K562 (cell line): ENCODE measurements around the gene SEBOX. TPM values are rescaled to one million over a fixed set of nuclear protein-coding genes. Genes with fewer than 3 reads are reported as not detected.
A peak's percentile ranks its signal among the peaks of the same experiment; 100 is the strongest.

Experiments used
- ATF7 ChIP-seq: fragments of 450-650 bp; IDR thresholded peaks from 2 replicates; pipeline ENCODE4 v1.7.1; 2014; ENCODE audit warnings: mild to moderate bottlenecking, moderate library complexity
- EP400 ChIP-seq: fragments of 450-650 bp; IDR thresholded peaks from 2 replicates; pipeline ENCODE4 v1.6.1; 2017; ENCODE audit warnings: antibody characterized with exemption, mild to moderate bottlenecking, moderate library complexity
- ESRRB ChIP-seq: fragments of 250-450 bp; sonication (Bioruptor Pico); IDR thresholded peaks from 2 replicates; pipeline ENCODE4 v1.5.0; 2020; ENCODE audit warnings: mild to moderate bottlenecking, moderate library complexity, borderline replicate concordance
- FIP1L1 ChIP-seq: fragments of 200-400 bp; formaldehyde crosslinking; IDR thresholded peaks from 2 replicates; pipeline ENCODE4 v1.6.1; 2018; ENCODE audit warnings: mild to moderate bottlenecking, low read depth, low read length; ENCODE audit not compliant: poor library complexity, severe bottlenecking
- GATAD2B ChIP-seq: fragments of 450-650 bp; IDR thresholded peaks from 2 replicates; pipeline ENCODE4 v1.6.1; 2017; ENCODE audit warnings: mild to moderate bottlenecking, borderline replicate concordance
- L3MBTL2 ChIP-seq: fragments of 450-650 bp; IDR thresholded peaks from 2 replicates; pipeline ENCODE4 v1.6.1; 2016; ENCODE audit warnings: mild to moderate bottlenecking, moderate library complexity
- NUFIP1 ChIP-seq: fragments of 450-650 bp; IDR thresholded peaks from 2 replicates; pipeline ENCODE4 v1.6.1; 2018; ENCODE audit not compliant: partially characterized antibody
- PHB ChIP-seq: fragments of 250-450 bp; sonication (Bioruptor Pico); IDR thresholded peaks from 2 replicates; pipeline ENCODE4 v1.5.0; 2021
- PHF20 ChIP-seq: fragments of 450-650 bp; IDR thresholded peaks from 2 replicates; pipeline ENCODE4 v1.6.1; 2018; ENCODE audit not compliant: partially characterized antibody
- RBFOX2 ChIP-seq: fragments of 200-400 bp; formaldehyde crosslinking; IDR thresholded peaks from 2 replicates; pipeline ENCODE4 v1.6.1; 2017; ENCODE audit warnings: low read depth, mild to moderate bottlenecking, low read length, moderate library complexity
- RBM14 ChIP-seq: fragments of 200-400 bp; formaldehyde crosslinking; IDR thresholded peaks from 2 replicates; pipeline ENCODE4 v1.6.1; 2018; ENCODE audit warnings: low read depth, mild to moderate bottlenecking, low read length, moderate library complexity, borderline replicate concordance; ENCODE audit not compliant: insufficient read depth
- ZNF324 ChIP-seq: fragments of 250-450 bp; sonication (Bioruptor Pico); IDR thresholded peaks from 2 replicates; pipeline ENCODE4 v1.4.0; 2020; ENCODE audit warnings: mild to moderate bottlenecking
- ZNF57 ChIP-seq: fragments of 450-650 bp; formaldehyde crosslinking; IDR thresholded peaks from 2 replicates; pipeline ENCODE4 v1.4.0; 2020; ENCODE audit warnings: mild to moderate bottlenecking, moderate library complexity
- polyA plus RNA-seq, 8 experiments: library from polyadenylated mRNA; depleted of rRNA in 4 of 8; stranded (reverse) in 5 of 8; unstranded in 3 of 8; fragments of >200 nt; fragmentation: Nextera tagmentation in 2 of 8; fragmentation: Illumina TruSeq in 1 of 8; extraction: Ambion mirVana in 2 of 8; extraction: Trizol in 1 of 8; gene quantifications; 2 replicates each; pipeline versions ENCODE4 v1.2.1 to v1.2.3, GENCODE V29; 2011 to 2014; ENCODE audit warnings: inconsistent platforms in 1 of 8, missing spikeins in 1 of 8
- total RNA-seq, 7 experiments: library from RNA; depleted of rRNA in 6 of 7; stranded (reverse); fragments of >200 nt in 6 of 7; fragmentation: Illumina TruSeq in 2 of 7; extraction: Trizol in 2 of 7; gene quantifications; 2 replicates each; pipeline versions ENCODE4 v1.2.1 to v1.2.3, GENCODE V29; 2011 to 2021; ENCODE audit warnings: low replicate concordance in 1 of 7
- TF ChIP-seq, protein P1 (sequence below): fragments of 450-650 bp; IDR thresholded peaks from 2 replicates; pipeline ENCODE4 v1.6.1; 2017; ENCODE audit warnings: antibody characterized with exemption, mild to moderate bottlenecking
- TF ChIP-seq, protein P2 (sequence below): fragments of 450-650 bp; formaldehyde crosslinking; IDR thresholded peaks from 2 replicates; pipeline ENCODE4 v1.4.0; 2020; ENCODE audit warnings: mild to moderate bottlenecking, mixed read lengths
- TF ChIP-seq, protein P3 (sequence below): fragments of 450-650 bp; IDR thresholded peaks from 2 replicates; pipeline ENCODE4 v1.6.1; 2018; ENCODE audit not compliant: partially characterized antibody

Gene SEBOX
- total and polyA plus RNA-seq, 9 of the 15 experiments (the other 6 are each of a cell fraction or from before 2014, with no cell fraction given), result not detected

DNA sequence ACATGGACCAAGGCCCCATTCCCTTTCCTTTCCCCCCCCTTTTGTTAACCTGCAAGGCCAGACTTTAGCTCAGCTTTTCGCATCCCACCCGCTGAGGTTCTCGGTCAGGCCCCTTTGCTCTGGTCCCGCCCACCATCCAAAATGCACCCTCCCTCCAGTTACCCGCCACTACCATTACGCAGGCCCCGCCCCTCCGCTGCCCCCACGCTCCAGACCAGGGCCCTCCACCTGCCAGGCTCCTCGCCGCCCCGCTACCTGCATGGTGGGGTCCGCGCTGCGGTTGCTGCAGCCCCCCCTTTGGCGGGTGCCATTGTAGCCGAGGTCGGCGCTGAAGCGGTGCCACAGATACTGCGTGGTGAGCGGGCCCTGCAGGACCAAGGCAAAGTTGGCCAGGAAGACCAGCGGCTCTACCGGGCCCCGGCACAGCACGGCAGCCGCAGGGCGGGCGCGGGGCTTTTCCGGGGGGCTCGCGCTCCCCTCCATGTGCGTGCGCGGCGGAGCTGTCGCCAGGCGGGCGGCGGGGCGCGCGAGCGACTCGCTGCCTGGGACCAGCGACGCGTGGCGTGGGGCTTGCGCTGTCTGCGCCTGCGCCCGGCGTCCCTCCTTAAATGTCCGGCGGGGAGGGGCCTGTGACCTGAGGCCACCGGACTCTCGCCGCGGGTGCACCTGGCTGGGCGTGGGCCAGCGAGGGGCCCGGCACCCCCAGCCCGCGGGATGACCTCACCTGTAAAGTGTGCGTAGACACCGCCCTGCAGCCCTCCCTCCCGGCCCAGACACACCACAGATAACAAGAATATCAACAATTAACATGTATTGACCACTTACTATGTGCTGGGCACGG, 40.9 kb upstream of the SEBOX start, which contains the start of gene SLC46A1 (continued):
- TF ChIP-seq, protein P1, sequence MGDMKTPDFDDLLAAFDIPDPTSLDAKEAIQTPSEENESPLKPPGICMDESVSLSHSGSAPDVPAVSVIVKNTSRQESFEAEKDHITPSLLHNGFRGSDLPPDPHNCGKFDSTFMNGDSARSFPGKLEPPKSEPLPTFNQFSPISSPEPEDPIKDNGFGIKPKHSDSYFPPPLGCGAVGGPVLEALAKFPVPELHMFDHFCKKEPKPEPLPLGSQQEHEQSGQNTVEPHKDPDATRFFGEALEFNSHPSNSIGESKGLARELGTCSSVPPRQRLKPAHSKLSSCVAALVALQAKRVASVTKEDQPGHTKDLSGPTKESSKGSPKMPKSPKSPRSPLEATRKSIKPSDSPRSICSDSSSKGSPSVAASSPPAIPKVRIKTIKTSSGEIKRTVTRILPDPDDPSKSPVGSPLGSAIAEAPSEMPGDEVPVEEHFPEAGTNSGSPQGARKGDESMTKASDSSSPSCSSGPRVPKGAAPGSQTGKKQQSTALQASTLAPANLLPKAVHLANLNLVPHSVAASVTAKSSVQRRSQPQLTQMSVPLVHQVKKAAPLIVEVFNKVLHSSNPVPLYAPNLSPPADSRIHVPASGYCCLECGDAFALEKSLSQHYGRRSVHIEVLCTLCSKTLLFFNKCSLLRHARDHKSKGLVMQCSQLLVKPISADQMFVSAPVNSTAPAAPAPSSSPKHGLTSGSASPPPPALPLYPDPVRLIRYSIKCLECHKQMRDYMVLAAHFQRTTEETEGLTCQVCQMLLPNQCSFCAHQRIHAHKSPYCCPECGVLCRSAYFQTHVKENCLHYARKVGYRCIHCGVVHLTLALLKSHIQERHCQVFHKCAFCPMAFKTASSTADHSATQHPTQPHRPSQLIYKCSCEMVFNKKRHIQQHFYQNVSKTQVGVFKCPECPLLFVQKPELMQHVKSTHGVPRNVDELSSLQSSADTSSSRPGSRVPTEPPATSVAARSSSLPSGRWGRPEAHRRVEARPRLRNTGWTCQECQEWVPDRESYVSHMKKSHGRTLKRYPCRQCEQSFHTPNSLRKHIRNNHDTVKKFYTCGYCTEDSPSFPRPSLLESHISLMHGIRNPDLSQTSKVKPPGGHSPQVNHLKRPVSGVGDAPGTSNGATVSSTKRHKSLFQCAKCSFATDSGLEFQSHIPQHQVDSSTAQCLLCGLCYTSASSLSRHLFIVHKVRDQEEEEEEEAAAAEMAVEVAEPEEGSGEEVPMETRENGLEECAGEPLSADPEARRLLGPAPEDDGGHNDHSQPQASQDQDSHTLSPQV, result peak; percentile 24; the same call in 1 of the 2 replicates
- TF ChIP-seq, protein P2, sequence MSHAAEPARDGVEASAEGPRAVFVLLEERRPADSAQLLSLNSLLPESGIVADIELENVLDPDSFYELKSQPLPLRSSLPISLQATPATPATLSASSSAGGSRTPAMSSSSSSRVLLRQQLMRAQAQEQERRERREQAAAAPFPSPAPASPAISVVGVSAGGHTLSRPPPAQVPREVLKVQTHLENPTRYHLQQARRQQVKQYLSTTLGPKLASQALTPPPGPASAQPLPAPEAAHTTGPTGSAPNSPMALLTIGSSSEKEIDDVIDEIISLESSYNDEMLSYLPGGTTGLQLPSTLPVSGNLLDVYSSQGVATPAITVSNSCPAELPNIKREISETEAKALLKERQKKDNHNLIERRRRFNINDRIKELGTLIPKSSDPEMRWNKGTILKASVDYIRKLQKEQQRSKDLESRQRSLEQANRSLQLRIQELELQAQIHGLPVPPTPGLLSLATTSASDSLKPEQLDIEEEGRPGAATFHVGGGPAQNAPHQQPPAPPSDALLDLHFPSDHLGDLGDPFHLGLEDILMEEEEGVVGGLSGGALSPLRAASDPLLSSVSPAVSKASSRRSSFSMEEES (CRISPR knock-in tag), result no peak
- TF ChIP-seq FIP1L1 (peak; percentile 26), GATAD2B (peak; percentile 55; the same call in 1 of the 2 replicates), L3MBTL2 (peak; percentile 82), ESRRB (CRISPR knock-in tag) (no peak), RBM14 (no peak), ZNF324 (CRISPR knock-in tag) (no peak), NUFIP1 (no peak), ZNF57 (CRISPR knock-in tag) (no peak), RBFOX2 (peak; percentile 70), PHB (no peak), EP400 (peak; percentile 69; the same call in 1 of the 2 replicates), PHF20 (peak; percentile 33), ATF7 (peak; percentile 45; the same call in 1 of the 2 replicates)
- TF ChIP-seq, protein P3, sequence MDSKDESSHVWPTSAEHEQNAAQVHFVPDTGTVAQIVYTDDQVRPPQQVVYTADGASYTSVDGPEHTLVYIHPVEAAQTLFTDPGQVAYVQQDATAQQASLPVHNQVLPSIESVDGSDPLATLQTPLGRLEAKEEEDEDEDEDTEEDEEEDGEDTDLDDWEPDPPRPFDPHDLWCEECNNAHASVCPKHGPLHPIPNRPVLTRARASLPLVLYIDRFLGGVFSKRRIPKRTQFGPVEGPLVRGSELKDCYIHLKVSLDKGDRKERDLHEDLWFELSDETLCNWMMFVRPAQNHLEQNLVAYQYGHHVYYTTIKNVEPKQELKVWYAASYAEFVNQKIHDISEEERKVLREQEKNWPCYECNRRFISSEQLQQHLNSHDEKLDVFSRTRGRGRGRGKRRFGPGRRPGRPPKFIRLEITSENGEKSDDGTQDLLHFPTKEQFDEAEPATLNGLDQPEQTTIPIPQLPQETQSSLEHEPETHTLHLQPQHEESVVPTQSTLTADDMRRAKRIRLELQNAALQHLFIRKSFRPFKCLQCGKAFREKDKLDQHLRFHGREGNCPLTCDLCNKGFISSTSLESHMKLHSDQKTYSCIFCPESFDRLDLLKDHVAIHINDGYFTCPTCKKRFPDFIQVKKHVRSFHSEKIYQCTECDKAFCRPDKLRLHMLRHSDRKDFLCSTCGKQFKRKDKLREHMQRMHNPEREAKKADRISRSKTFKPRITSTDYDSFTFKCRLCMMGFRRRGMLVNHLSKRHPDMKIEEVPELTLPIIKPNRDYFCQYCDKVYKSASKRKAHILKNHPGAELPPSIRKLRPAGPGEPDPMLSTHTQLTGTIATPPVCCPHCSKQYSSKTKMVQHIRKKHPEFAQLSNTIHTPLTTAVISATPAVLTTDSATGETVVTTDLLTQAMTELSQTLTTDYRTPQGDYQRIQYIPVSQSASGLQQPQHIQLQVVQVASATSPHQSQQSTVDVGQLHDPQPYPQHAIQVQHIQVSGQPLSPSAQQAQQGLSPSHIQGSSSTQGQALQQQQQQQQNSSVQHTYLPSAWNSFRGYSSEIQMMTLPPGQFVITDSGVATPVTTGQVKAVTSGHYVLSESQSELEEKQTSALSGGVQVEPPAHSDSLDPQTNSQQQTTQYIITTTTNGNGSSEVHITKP, result peak; percentile 66
